ENCODE measurements around the gene SMIM22. TPM values are rescaled to one million over a fixed set of nuclear protein-coding genes. Genes with fewer than 3 reads are reported as not detected.

Gene SMIM22
- total RNA-seq, 4 donors from 2014 or later: 90.0 to 306 (median 238) TPM

GRCh38 chr16:4787627-4788482, 7.3 kb upstream of the SMIM22 start, which contains the start of gene SEPTIN12:
Gene SEPTIN12, minus strand, starts transcription at chr16:4788345. Its CDS starts 700 bp downstream, at chr16:4787645.
- no peaks in the 10 kb centered on the region for H3K36me3 ChIP-seq
- no peak within 1 kb of the TSS for H3K4me3 ChIP-seq
- no peak within 1 kb of the TSS for H3K27ac ChIP-seq
- no peak for TF ChIP-seq CTCF (IDR thresholded peaks at IDR 0.05)
- no peak for TF ChIP-seq POLR2A (IDR thresholded peaks at IDR 0.05)
- H3K4me1 ChIP-seq: no peaks in the 10 kb centered on the region
- DNase-seq: no peak
- H3K27me3 ChIP-seq: no peaks in the 10 kb centered on the region
- H3K9me3 ChIP-seq: no peaks in the 10 kb centered on the region

GRCh38 chr16:4788489-4788889, 6.7 kb upstream of the SMIM22 start:
- DNase-seq: no peak
- Histone ChIP-seq H3K27me3 (no peaks in the 10 kb centered on the region), H3K36me3 (no peaks in the 10 kb centered on the region), H3K4me1 (peaks cover 0 to 4% (median 0%) of the 10 kb centered on the region in 4 donors), H3K9me3 (no peaks in the 10 kb centered on the region), H3K4me3 (no peak overlapping the region), H3K27ac (no peak overlapping the region)
- TF ChIP-seq CTCF (IDR thresholded peaks at IDR 0.05) (no peak), POLR2A (IDR thresholded peaks at IDR 0.05) (no peak)

GRCh38 chr16:4788910-4789309, 6.3 kb upstream of the SMIM22 start:
- peaks cover 0 to 5% (median 0%) of the 10 kb centered on the region in 4 donors for H3K4me1 ChIP-seq
- TF ChIP-seq CTCF (IDR thresholded peaks at IDR 0.05) (no peak), POLR2A (IDR thresholded peaks at IDR 0.05) (no peak)
- H3K9me3 ChIP-seq: no peaks in the 10 kb centered on the region
- H3K4me3 ChIP-seq: no peak overlapping the region
- no peaks in the 10 kb centered on the region for H3K27me3 ChIP-seq
- no peaks in the 10 kb centered on the region for H3K36me3 ChIP-seq
- no peak overlapping the region for H3K27ac ChIP-seq
- DNase-seq: no peak

- peaks cover 0 to 5% (median 0%) of the 10 kb centered on the region in 4 donors for H3K4me1 ChIP-seq
- no peak for TF ChIP-seq POLR2A (IDR thresholded peaks at IDR 0.05)
- TF ChIP-seq CTCF (IDR thresholded peaks at IDR 0.05): no peak
- no peak overlapping the region for H3K27ac ChIP-seq
- no peak overlapping the region for H3K4me3 ChIP-seq
- no peaks in the 10 kb centered on the region for H3K9me3 ChIP-seq
- DNase-seq: no peak
- H3K36me3 ChIP-seq: no peaks in the 10 kb centered on the region
- H3K27me3 ChIP-seq: no peaks in the 10 kb centered on the region
Observed at GRCh38 chr16:4790261-4790660, 4.9 kb upstream of the SMIM22 start.

- H3K4me3 ChIP-seq: no peak overlapping the region
- DNase-seq: no peak
- no peaks in the 10 kb centered on the region for H3K36me3 ChIP-seq
- no peak overlapping the region for H3K27ac ChIP-seq
- H3K9me3 ChIP-seq: no peaks in the 10 kb centered on the region
- peaks cover 0 to 5% (median 0%) of the 10 kb centered on the region in 4 donors for H3K4me1 ChIP-seq
- no peaks in the 10 kb centered on the region for H3K27me3 ChIP-seq
- TF ChIP-seq POLR2A (IDR thresholded peaks at IDR 0.05): no peak
- TF ChIP-seq CTCF (IDR thresholded peaks at IDR 0.05): no peak
Observed at GRCh38 chr16:4790871-4791270, 4.3 kb upstream of the SMIM22 start.

Data from Peyer's patch (tissue), 4 donors.